HG02623 (cell line): Measurements from ENCODE around the gene TTC32.

Experiments used
- ATAC-seq: cut with Tn5 transposase; IDR thresholded peaks from one replicate; pipeline ENCODE4 v1.9.1; 2021; ENCODE audit warnings: moderate library complexity; ENCODE audit not compliant: unreplicated experiment

The TTC32 gene

GRCh38 chr2:19878268-19879046, 23.3 kb downstream of the TTC32 start:
- no peak for ATAC-seq

DNA sequence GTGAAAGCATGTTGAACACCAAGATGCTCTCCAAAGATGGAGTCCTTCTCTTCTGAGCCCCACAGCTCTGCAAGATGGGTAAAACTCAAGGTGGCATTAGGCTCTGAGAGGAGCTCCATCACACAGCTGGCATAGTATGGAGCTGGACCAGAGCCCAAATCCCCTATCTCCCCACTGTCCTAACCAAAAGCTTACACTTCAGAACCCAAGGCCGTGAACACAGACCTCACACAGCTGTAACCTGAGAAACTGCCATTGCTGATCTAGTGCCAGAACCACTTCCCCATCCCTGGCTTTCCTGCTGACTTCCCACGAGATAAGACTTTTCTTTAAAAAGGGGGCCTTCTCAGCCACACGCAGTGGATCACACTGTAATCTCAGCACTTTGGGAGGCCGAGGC, 25.0 kb downstream of the TTC32 start:
- ATAC-seq: no peak

DNA sequence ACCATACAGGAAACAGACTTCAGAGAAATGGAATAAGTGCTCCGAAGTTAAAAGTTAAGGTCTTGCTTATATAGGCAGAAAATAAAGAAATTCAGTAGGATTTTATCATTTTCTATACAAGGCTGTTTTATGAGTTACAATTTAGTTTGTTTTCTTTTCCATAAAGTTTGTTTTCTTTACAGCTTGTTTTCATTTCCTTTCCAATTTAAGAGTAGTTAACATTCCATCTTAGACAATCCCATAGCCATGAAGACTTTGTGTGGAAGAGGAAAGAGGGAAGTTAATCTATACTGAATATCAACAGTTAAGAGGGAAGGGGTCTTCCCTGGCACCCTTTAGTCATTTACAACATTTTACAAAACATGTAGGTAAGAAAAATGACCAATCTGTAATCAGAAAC, 26.5 kb downstream of the TTC32 start:
- ATAC-seq: no peak

DNA sequence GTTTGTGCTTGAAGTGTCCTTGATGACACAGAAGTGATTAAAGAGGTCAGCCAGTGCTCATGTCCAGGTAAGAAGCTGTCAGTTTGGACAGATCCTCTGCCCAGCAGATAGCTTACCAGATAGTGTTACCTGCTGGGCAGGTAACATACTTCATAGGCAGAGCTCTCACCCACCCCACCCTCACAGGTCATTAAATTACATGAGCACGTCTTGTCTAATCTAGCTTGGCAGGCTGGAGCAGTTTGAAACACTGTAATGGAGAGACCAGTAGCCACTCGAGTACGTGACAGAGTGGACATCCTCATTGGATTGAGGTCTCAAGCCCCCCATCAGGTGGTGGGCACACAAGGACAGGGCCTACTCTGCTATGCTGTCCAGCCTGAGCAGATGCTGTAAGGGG, 27.1 kb downstream of the TTC32 start:
- no peak for ATAC-seq

GRCh38 chr2:19873014-19873413, 28.8 kb downstream of the TTC32 start:
- ATAC-seq: no peak

- no peak for ATAC-seq
Measured at GRCh38 chr2:19872302-19872701, 29.5 kb downstream of the TTC32 start.

DNA sequence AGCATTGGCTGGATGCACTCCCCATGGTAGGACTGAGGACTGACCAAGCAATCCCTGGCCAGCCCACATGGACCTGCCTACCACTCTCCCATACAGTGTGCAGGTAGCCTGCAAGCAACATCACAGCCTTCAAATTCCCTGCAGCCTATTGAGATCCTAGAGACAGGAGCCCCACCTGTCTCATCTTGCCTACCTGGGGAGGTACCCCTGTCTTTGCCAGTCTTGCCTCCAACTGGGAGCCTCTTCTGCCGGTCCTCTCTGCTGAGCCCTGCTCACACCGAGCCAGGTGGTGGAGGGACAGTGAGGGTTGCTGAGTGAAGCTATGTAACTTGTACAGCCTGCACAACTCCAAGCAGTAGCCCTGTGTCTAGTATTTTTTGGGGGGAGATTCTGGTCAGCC, 29.9 kb downstream of the TTC32 start:
- no peak for ATAC-seq

DNA sequence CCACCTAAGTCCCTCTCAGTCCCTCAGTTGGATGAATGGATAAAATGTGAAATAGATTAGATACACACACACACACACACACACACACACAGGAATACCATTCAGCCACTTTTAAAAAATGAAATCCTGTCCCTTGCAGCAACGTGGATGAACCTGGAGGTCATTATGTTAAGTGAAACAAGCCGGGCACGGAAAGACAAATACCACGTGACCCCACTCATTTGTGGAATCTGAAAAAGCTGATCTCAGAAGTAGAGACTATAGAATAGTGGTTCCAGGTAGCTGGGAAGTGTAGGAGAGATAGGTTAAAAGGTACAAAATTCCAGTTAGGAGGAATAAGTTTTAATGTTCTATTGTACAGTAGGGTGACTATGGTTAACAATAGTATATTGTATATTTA, 31.0 kb downstream of the TTC32 start:
- no peak for ATAC-seq

DNA sequence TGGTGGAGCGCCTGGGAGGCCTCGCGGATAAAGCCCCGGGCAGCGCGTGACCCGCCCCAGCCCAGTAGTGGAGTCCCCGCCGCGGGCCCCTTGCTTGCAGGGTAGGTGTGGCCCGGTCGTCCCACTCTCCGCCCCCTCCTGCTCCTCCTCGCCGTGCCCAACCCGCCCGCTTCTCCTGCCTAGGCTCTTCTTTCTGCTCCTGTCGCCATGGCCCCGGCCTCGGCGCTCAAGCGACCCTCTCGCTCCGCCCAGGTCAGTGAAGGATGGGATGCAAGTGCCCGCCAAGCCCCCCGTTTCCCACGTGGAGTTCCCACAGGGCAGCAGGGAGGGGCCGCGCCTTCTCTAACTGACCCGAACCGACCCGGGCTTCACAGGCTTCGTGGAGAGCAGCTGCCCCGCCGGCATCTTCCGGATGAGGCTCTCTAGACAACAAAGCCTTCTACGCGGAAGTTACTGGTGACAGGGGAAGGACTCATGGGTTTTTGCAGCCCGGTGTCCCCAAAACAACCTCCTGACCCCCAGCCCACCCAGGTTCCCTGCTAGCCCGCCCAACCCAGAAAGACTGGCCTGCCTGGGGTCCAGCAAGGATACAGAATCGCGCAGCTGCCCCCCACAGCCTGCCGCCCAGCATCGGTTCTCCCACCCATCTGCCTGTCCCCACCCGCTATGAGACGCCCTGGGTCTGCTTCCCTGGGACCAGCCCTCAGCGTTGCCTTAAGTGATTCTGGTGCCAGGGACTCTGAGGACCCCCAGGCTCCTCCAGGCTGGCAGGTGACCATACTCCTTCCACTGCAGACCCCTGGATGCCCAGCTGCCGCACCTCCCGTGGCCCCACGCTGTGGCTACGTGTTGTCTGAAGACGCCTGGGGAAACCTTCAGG, 32.8 kb downstream of the TTC32 start:
- peak; percentile 71 for ATAC-seq

- ATAC-seq: peak; percentile 7
Measured at GRCh38 chr2:19868224-19868623, 33.6 kb downstream of the TTC32 start.

GRCh38 chr2:19866771-19867170, 35.0 kb downstream of the TTC32 start:
- ATAC-seq: peak; percentile 42

DNA sequence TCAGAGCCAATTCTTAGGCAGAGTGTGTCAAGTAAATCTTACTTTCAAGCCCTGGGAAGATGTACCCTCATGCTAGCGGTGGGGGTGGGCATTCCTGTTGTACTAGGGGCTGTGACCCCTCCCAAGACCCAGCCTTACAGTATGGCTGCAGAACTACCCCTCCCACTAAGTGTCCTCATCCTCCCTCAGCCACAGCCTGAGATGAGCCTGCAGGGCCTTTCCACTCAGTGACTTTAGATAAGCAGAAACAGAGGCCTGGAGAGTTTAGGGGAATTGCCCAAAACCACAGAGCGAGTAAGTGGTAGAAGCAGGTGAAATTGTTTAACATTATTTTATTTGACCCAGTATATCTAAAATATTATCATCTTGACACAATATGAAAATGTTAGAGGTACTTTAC, 36.6 kb downstream of the TTC32 start:
- no peak for ATAC-seq

GRCh38 chr2:19864381-19864780, 37.4 kb downstream of the TTC32 start:
- ATAC-seq: no peak

- ATAC-seq: peak; percentile 40
Measured at GRCh38 chr2:19863303-19864041, 38.3 kb downstream of the TTC32 start.

DNA sequence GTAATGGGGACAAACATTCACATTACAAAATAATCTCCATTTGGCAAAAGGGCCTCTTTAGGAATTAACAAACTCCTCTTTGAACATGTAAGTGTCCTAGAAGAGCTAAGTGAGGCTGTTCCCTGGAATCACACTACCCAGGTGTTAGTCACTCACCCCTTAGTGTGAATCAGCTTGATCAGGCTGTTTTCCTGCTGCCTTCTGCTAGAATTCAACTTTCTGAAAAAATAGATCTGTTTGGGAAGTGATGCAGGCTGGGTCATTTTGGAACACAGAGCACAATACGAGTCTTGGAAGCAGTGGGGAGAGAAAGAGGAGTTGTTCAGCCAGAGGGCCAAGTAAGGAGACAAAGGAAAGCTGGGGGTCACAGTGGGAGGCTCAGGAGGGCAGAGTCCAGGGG, 40.0 kb downstream of the TTC32 start:
- no peak for ATAC-seq

DNA sequence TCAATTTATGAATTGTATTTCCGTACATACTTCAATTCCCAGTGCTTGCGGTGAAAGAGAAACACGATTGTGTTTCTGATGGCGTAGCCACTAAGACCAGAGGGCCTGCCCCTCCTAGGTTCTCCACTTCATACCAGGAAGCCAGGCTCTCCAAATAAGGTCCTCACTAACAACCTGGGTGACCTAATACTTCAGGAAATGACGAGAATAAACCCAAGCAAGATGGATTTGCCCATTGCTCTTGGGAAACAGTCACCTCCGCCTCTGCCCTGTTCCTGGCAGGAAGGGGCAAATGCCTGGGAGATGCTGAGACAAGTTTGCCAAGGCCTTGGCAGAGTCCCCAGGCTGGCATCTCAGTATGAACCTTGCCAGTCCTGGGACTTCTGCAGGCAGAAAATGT, 41.8 kb downstream of the TTC32 start:
- ATAC-seq: no peak

- ATAC-seq: no peak
Measured at GRCh38 chr2:19859565-19859964, 42.2 kb downstream of the TTC32 start.

DNA sequence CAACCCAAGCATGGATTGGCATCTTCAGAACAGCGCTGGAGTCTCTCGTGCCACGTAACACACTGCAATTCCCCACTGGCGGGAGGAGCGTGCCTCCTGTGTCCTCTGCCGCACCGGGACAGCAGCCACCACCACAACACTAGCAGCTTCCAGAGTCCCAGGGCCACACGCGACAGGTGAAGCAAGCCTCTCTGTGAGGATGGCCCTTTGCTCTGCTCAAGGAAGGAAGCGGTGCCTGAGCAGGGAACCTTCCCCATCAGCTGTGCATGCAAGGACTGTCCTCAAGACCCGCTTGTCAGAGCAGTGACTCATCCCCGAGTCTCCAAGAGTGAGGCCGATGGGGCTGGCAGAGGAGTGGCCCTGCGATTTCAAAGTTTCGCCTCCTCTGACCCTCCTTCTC, 44.0 kb downstream of the TTC32 start:
- no peak for ATAC-seq

GRCh38 chr2:19857100-19857499, 44.7 kb downstream of the TTC32 start:
- ATAC-seq: no peak

- ATAC-seq: no peak
Measured at GRCh38 chr2:19855542-19856431, 46.0 kb downstream of the TTC32 start.
